Endothelial cell of umbilical vein (primary cell): ENCODE data around the gene TET1.

Experiments used
- EZH2 ChIP-seq: IDR thresholded peaks from 2 replicates; pipeline ENCODE4 v1.6.1; 2012; ENCODE audit warnings: borderline replicate concordance, low read depth, mild to moderate bottlenecking, moderate library complexity, low read length, inconsistent platforms; ENCODE audit not compliant: severe bottlenecking
- POLR2A ChIP-seq: IDR thresholded peaks from 2 replicates; pipeline ENCODE4 v1.6.1; 2012; ENCODE audit warnings: low read depth, mild to moderate bottlenecking, control low read depth, low read length
- POLR2AphosphoS5 ChIP-seq: IDR thresholded peaks from 2 replicates; pipeline ENCODE4 v1.6.1; 2012; ENCODE audit warnings: low read depth, mild to moderate bottlenecking, control low read depth, low read length, moderate library complexity; ENCODE audit not compliant: insufficient read depth
- TF ChIP-seq, protein P1 (sequence below), 2 donors: IDR thresholded peaks; 1 replicate in 1 of 2; 2 replicates in 1 of 2; pipeline ENCODE4 v1.5.1; 2011; ENCODE audit warnings: low read length in 2 of 2, mild to moderate bottlenecking in 2 of 2, moderate library complexity in 2 of 2, control low read depth in 1 of 2, inconsistent platforms in 1 of 2, low read depth in 1 of 2; ENCODE audit not compliant: insufficient read depth in 1 of 2; ENCODE audit errors: extremely low read depth in 1 of 2
- TF ChIP-seq, protein P2 (sequence below): IDR thresholded peaks from 2 replicates; pipeline ENCODE4 v1.6.1; 2011; ENCODE audit not compliant: insufficient read depth, insufficient read length

- TF ChIP-seq, protein P1, sequence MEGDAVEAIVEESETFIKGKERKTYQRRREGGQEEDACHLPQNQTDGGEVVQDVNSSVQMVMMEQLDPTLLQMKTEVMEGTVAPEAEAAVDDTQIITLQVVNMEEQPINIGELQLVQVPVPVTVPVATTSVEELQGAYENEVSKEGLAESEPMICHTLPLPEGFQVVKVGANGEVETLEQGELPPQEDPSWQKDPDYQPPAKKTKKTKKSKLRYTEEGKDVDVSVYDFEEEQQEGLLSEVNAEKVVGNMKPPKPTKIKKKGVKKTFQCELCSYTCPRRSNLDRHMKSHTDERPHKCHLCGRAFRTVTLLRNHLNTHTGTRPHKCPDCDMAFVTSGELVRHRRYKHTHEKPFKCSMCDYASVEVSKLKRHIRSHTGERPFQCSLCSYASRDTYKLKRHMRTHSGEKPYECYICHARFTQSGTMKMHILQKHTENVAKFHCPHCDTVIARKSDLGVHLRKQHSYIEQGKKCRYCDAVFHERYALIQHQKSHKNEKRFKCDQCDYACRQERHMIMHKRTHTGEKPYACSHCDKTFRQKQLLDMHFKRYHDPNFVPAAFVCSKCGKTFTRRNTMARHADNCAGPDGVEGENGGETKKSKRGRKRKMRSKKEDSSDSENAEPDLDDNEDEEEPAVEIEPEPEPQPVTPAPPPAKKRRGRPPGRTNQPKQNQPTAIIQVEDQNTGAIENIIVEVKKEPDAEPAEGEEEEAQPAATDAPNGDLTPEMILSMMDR (IDR thresholded peaks at IDR 0.05; ENCODE audit: extremely low read depth in 1 of 2, insufficient read depth in 1 of 2, low read depth in 1 of 2, low read length in 2 of 2) = no peak
- no peak for TF ChIP-seq POLR2AphosphoS5
- TF ChIP-seq POLR2A = no peak
- TF ChIP-seq, protein P2, sequence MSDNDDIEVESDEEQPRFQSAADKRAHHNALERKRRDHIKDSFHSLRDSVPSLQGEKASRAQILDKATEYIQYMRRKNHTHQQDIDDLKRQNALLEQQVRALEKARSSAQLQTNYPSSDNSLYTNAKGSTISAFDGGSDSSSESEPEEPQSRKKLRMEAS = no peak
- TF ChIP-seq EZH2 = no peak
These were observed 42.3 kb downstream of the TET1 start for GRCh38 chr10:68602434-68602833.
